K562 (cell line): ENCODE results near the gene NPC1.

ENCODE experiments used
- CEBPB ChIP-seq: fragments of 450-650 bp; IDR thresholded peaks from 2 replicates; pipeline ENCODE4 v1.6.1; 2016; ENCODE audit warnings: missing genetic modification characterization, missing compliant biosample characterization
- DPF2 ChIP-seq: fragments of 450-650 bp; IDR thresholded peaks from 2 replicates; pipeline ENCODE4 v1.6.1; 2016
- EZH2 ChIP-seq: IDR thresholded peaks from 2 replicates; pipeline ENCODE4 v1.6.1; 2012; ENCODE audit warnings: low read depth, mild to moderate bottlenecking, inconsistent platforms, low read length, borderline replicate concordance
- FOS ChIP-seq: IDR thresholded peaks from 3 replicates; pipeline ENCODE4 v1.6.1; 2011; ENCODE audit not compliant: insufficient read length; ENCODE audit errors: extremely low read depth
- JUN ChIP-seq, 2 experiments: sonication (generic) in 1 of 2; formaldehyde crosslinking in 1 of 2; IDR thresholded peaks; 2 replicates each; pipeline versions ENCODE4 v1.6.1 to v1.8.0; 2012 to 2022; ENCODE audit warnings: borderline replicate concordance in 2 of 2, mild to moderate bottlenecking in 2 of 2, improper control_type of control experiment in 1 of 2, low read depth in 1 of 2, low read length in 1 of 2, missing genetic modification reagents in 1 of 2
- JUND ChIP-seq, 2 experiments: IDR thresholded peaks; 2 replicates in 1 of 2; 3 replicates in 1 of 2; pipeline ENCODE4 v1.6.1; 2011; ENCODE audit warnings: borderline replicate concordance in 2 of 2, low read depth in 2 of 2, low read length in 2 of 2, improper control_type of control experiment in 1 of 2, missing biosample characterization in 1 of 2, missing genetic modification characterization in 1 of 2, missing genetic modification reagents in 1 of 2
- MAZ ChIP-seq, 2 experiments: fragments of 450-650 bp in 1 of 2; sonication (generic) in 1 of 2; formaldehyde crosslinking; IDR thresholded peaks in 1 of 2; conservative IDR thresholded peaks in 1 of 2; 2 replicates each; pipeline versions ENCODE4 v1.4.0 to v1.5.0; 2020; ENCODE audit warnings: mild to moderate bottlenecking in 1 of 2, missing genetic modification reagents in 1 of 2
- MEF2A ChIP-seq: IDR thresholded peaks from 2 replicates; pipeline ENCODE4 v1.6.1; 2011; ENCODE audit warnings: low read depth, mild to moderate bottlenecking, low read length, moderate library complexity; ENCODE audit not compliant: control insufficient read depth
- MEF2D ChIP-seq: conservative IDR thresholded peaks from 2 replicates; pipeline ENCODE4 v1.6.1; 2016; ENCODE audit warnings: low read depth, missing genetic modification characterization, missing compliant biosample characterization
- NFE2L1 ChIP-seq: fragments of 450-650 bp; IDR thresholded peaks from 2 replicates; pipeline ENCODE4 v1.6.1; 2016; ENCODE audit warnings: missing genetic modification characterization, low read depth, mild to moderate bottlenecking, missing compliant biosample characterization, moderate library complexity, borderline replicate concordance
- POLR2AphosphoS5 ChIP-seq: IDR thresholded peaks from 2 replicates; pipeline ENCODE4 v1.6.1; 2011; ENCODE audit warnings: mild to moderate bottlenecking, low read depth, low read length, moderate library complexity; ENCODE audit not compliant: control insufficient read depth, insufficient read depth
- RFX1 ChIP-seq: fragments of 450-650 bp; IDR thresholded peaks from 2 replicates; pipeline ENCODE4 v1.6.1; 2016; ENCODE audit warnings: mild to moderate bottlenecking, moderate library complexity
- TF ChIP-seq, protein P1 (sequence below): fragments of 250-450 bp; sonication (Bioruptor Pico); IDR thresholded peaks from 2 replicates; pipeline ENCODE4 v1.8.0; 2022; ENCODE audit warnings: moderate library complexity, mild to moderate bottlenecking, inconsistent platforms

DNA sequence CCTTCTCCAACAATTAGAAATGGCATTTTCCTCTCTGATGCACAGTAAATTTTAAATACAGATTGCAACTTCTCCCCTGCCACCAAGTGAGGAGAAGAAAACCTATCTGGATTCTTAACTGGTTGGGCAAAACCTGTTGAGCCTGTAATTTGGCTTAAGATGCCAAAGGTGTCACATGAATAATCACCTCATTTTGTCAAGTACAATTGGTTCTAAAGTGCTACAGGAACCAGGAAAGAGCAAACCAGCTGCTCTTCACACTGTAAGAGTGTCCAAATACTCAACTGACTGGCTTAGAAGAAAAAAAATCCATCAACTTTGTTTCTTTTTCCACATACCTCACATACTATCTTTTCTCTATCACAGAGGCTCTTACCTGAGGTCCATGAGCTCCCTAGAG is 35.4 kb downstream of the NPC1 start:
- TF ChIP-seq POLR2AphosphoS5, result no peak
- TF ChIP-seq JUN (IDR thresholded peaks at IDR 0.05; ENCODE audit: borderline replicate concordance, low read depth, low read length), result no peak
- TF ChIP-seq JUN (CRISPR knock-in tag; IDR thresholded peaks at IDR 0.05; ENCODE audit: borderline replicate concordance), result no peak
- TF ChIP-seq CEBPB (tag), result no peak
- TF ChIP-seq DPF2, result no peak
- TF ChIP-seq, protein P1, sequence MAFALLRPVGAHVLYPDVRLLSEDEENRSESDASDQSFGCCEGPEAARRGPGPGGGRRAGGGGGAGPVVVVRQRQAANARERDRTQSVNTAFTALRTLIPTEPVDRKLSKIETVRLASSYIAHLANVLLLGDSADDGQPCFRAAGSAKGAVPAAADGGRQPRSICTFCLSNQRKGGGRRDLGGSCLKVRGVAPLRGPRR, result no peak
- TF ChIP-seq RFX1, result no peak
- TF ChIP-seq EZH2, result no peak
- TF ChIP-seq JUND (IDR thresholded peaks at IDR 0.05; ENCODE audit: borderline replicate concordance, low read depth, low read length), result no peak
- no peak for TF ChIP-seq JUND (tag; IDR thresholded peaks at IDR 0.05; ENCODE audit: borderline replicate concordance, low read depth, low read length)
- no peak for TF ChIP-seq MEF2A
- TF ChIP-seq MAZ (CRISPR knock-in tag; conservative IDR thresholded peaks at IDR 0.05 in 1 of 2, IDR thresholded peaks at IDR 0.05 in 1 of 2), result no peak
- no peak for TF ChIP-seq NFE2L1
- no peak for TF ChIP-seq MEF2D (tag)
- no peak for TF ChIP-seq FOS
